HG02885 (cell line): Measurements from ENCODE around the gene MAML3.

Experiments
- ATAC-seq: cut with Tn5 transposase; IDR thresholded peaks from one replicate; pipeline ENCODE4 v1.9.1; 2021; ENCODE audit warnings: mild to moderate bottlenecking; ENCODE audit not compliant: unreplicated experiment, poor library complexity

MAML3 gene

GRCh38 chr4:140153718-140154571 is at the start of gene MAML3:
MAML3 (minus strand) TSS chr4:140154184; CDS start chr4:140153327, 857 bp downstream.
- peak; percentile 70 for ATAC-seq

GRCh38 chr4:140198942-140199341 is 45.0 kb upstream of the MAML3 start:
- ATAC-seq: no peak

- ATAC-seq: no peak
Measured at GRCh38 chr4:140195806-140196205, 41.8 kb upstream of the MAML3 start.

GRCh38 chr4:140189805-140190204 is 35.8 kb upstream of the MAML3 start:
- no peak for ATAC-seq

- ATAC-seq: no peak
Measured at GRCh38 chr4:140188975-140189374, 35.0 kb upstream of the MAML3 start.

- no peak for ATAC-seq
Measured at GRCh38 chr4:140187316-140187695, 33.3 kb upstream of the MAML3 start.

GRCh38 chr4:140186651-140187315 is 32.8 kb upstream of the MAML3 start:
- no peak for ATAC-seq

GRCh38 chr4:140186082-140186438 is 32.1 kb upstream of the MAML3 start:
- no peak for ATAC-seq

GRCh38 chr4:140185412-140186081 is 31.6 kb upstream of the MAML3 start:
- ATAC-seq: no peak

GRCh38 chr4:140183270-140183669 is 29.3 kb upstream of the MAML3 start:
- ATAC-seq: no peak

GRCh38 chr4:140180577-140180976 is 26.6 kb upstream of the MAML3 start:
- ATAC-seq: no peak

GRCh38 chr4:140176735-140177134 is 22.8 kb upstream of the MAML3 start:
- no peak for ATAC-seq

- ATAC-seq: no peak
Measured at GRCh38 chr4:140174543-140174942, 20.6 kb upstream of the MAML3 start.

GRCh38 chr4:140172960-140173359 is 19.0 kb upstream of the MAML3 start:
- ATAC-seq: no peak

- no peak for ATAC-seq
Measured at GRCh38 chr4:140170299-140170698, 16.3 kb upstream of the MAML3 start.

GRCh38 chr4:140168936-140169335 is 15.0 kb upstream of the MAML3 start:
- ATAC-seq: no peak

GRCh38 chr4:140168474-140168873 is 14.5 kb upstream of the MAML3 start:
- no peak for ATAC-seq

GRCh38 chr4:140163029-140163810 is 9.2 kb upstream of the MAML3 start:
- ATAC-seq: no peak

GRCh38 chr4:140162596-140162995 is 8.6 kb upstream of the MAML3 start:
- ATAC-seq: no peak

GRCh38 chr4:140158365-140159030 is 4.5 kb upstream of the MAML3 start:
- ATAC-seq: no peak
